ENCODE measurements around the gene ADAMTSL5. TPM values are rescaled to one million over a fixed set of nuclear protein-coding genes. Genes with fewer than 3 reads are reported as not detected.
A peak's percentile ranks its signal among the peaks of the same experiment; 100 is the strongest.

Gene ADAMTSL5
- total RNA-seq, 1 experiment from 2014 or later = 2.6 TPM

DNA sequence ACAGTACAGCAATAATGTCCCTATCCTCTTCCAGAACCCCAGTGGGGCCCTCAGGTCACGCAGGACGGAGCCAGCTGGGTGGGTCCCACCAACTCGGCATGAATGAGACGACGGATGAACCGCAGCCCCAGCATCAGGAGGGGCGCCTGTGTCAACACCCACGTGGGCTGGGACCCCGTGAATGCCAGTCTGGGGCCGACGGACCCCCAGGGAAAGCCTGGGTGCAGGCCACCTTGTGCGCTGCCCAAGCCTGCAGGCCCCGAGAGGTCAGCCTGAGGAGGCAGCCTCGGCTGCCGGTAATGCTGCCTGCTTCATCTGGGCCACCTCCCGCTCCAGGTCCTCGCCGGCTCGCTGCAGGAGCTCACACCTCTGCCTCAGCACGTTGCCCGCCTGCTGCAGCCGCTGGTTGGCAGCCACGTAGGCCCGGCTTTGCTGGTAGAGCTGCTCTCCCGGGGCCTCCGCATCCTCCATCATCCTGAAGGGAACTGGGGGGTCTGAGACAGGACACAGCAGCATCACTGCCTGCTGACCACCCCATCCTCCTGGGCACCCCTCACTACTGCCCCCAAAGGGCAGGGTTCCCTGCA, 38.0 kb downstream of the ADAMTSL5 start:
- DNase-seq = peak; percentile 36
- Histone ChIP-seq H3K9me2 (replicated peaks; ENCODE audit: insufficient read depth, low read length) (no peaks in the 10 kb centered on the region), H4K20me1 (ENCODE audit: insufficient read depth, low read depth, low read length) (peaks cover 54% of the 10 kb centered on the region; the same call in 1 of the 2 replicates), H3K9me3 (ENCODE audit: low read length) (no peaks in the 10 kb centered on the region), H3K79me2 (ENCODE audit: low read length) (peaks cover 15% of the 10 kb centered on the region), H3K36me3 (ENCODE audit: insufficient read depth, low read length) (peaks cover 4% of the 10 kb centered on the region; the same call in 1 of the 2 replicates), H3K4me1 (ENCODE audit: low read length) (peaks cover 28% of the 10 kb centered on the region), H3K9ac (ENCODE audit: low read length) (no peak overlapping the region), H3K27me3 (ENCODE audit: low read length) (no peaks in the 10 kb centered on the region), H3K4me2 (ENCODE audit: low read depth, low read length, poor library complexity, severe bottlenecking) (no peak overlapping the region), H3K27ac (ENCODE audit: low read length) (no peak overlapping the region), H3K4me3 (ENCODE audit: low read length) (no peak overlapping the region), H2AFZ (ENCODE audit: low read length) (no peak overlapping the region)

DNA sequence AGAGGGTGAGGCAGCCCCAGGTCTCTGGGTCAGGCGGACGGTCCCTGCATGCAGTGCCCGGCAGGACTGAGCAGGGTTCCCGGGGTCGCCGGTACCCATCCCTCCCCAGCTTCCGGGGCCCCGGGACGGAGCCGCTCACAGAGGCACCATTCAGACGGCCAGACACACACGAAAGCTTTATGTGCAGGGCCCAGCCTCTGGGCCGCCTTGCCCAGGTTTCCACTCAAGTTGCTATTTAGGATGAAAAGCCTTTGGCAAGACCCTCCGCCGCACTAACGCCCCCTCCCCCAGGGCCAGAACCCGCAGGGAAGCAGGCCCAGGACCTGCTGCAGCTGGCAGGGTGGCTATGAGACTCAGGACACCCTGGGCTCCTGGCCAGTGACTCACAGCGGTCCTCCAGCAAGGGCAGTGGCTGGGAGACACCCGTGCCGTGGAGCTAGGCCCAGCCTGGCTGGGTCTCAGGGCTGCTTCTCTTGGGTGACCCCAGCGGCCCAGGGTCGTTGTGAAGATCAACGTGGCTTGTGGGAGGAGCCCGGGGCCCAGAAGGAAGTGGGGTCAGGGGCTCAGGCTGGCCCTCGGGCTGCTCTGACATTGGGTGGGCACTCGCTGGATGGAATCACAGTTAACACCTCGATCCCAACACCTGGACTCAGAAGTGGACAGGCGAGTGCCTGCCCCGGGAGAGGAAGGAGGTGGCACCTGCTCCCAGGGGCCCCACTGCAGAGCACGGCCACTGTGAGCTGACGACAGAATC, 38.6 kb downstream of the ADAMTSL5 start:
- Histone ChIP-seq H3K36me3 (ENCODE audit: insufficient read depth, low read length) (peaks cover 4% of the 10 kb centered on the region; the same call in 1 of the 2 replicates), H3K4me2 (ENCODE audit: low read depth, low read length, poor library complexity, severe bottlenecking) (no peak overlapping the region), H3K4me3 (ENCODE audit: low read length) (no peak overlapping the region), H3K27me3 (ENCODE audit: low read length) (no peaks in the 10 kb centered on the region), H3K9me2 (replicated peaks; ENCODE audit: insufficient read depth, low read length) (no peaks in the 10 kb centered on the region), H3K79me2 (ENCODE audit: low read length) (peaks cover 15% of the 10 kb centered on the region), H3K9me3 (ENCODE audit: low read length) (no peaks in the 10 kb centered on the region), H4K20me1 (ENCODE audit: insufficient read depth, low read depth, low read length) (peaks cover 56% of the 10 kb centered on the region; the same call in 1 of the 2 replicates), H3K9ac (ENCODE audit: low read length) (no peak overlapping the region), H3K4me1 (ENCODE audit: low read length) (peaks cover 25% of the 10 kb centered on the region), H3K27ac (ENCODE audit: low read length) (no peak overlapping the region), H2AFZ (ENCODE audit: low read length) (no peak overlapping the region)
- no peak for DNase-seq

DNA sequence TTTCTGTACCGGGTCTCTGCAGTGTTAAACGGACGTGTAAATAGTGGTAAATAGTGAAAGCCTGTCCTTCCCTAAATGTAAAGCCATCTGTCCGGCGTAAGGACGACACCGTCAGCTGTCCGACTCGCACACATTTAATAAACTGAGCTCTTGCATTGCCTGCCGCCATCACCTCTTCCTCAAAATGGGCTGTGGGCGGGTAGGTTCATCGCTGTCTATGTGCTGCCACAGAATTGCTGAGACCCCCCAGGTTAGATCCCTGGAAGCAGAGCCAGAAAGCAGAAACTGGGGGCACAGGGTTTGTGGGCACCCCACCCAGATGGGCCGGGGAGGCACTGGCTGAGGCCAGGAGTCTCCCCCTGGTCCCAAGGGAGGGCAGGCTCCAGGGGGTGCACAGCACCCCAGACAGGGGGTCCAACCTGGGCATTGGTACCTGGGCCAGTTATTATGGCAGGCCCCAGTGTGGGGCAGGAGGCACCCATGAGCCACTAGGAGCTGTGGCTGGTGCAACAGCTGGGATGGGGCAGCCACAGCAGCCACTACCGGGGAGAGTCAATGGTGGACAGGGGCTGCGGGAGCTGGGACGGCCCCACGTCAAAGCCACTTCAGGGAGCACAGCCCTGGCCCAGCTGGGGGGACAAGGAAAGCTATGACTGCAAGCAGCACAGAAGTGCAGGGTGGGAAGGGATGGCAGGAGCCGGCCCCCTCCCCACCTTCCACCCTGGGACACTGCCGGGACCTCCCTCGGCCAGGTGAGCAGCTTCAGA, 39.6 kb downstream of the ADAMTSL5 start:
- Histone ChIP-seq H3K36me3 (ENCODE audit: insufficient read depth, low read length) (peaks cover 4% of the 10 kb centered on the region; the same call in 1 of the 2 replicates), H3K79me2 (ENCODE audit: low read length) (peaks cover 10% of the 10 kb centered on the region), H3K9me3 (ENCODE audit: low read length) (no peaks in the 10 kb centered on the region), H3K27ac (ENCODE audit: low read length) (no peak overlapping the region), H3K4me2 (ENCODE audit: low read depth, low read length, poor library complexity, severe bottlenecking) (no peak overlapping the region), H3K27me3 (ENCODE audit: low read length) (no peaks in the 10 kb centered on the region), H2AFZ (ENCODE audit: low read length) (no peak overlapping the region), H4K20me1 (ENCODE audit: insufficient read depth, low read depth, low read length) (peaks cover 56% of the 10 kb centered on the region; the same call in 1 of the 2 replicates), H3K4me3 (ENCODE audit: low read length) (no peak overlapping the region), H3K4me1 (ENCODE audit: low read length) (peaks cover 27% of the 10 kb centered on the region), H3K9me2 (replicated peaks; ENCODE audit: insufficient read depth, low read length) (no peaks in the 10 kb centered on the region), H3K9ac (ENCODE audit: low read length) (no peak overlapping the region)
- no peak for DNase-seq

DNA sequence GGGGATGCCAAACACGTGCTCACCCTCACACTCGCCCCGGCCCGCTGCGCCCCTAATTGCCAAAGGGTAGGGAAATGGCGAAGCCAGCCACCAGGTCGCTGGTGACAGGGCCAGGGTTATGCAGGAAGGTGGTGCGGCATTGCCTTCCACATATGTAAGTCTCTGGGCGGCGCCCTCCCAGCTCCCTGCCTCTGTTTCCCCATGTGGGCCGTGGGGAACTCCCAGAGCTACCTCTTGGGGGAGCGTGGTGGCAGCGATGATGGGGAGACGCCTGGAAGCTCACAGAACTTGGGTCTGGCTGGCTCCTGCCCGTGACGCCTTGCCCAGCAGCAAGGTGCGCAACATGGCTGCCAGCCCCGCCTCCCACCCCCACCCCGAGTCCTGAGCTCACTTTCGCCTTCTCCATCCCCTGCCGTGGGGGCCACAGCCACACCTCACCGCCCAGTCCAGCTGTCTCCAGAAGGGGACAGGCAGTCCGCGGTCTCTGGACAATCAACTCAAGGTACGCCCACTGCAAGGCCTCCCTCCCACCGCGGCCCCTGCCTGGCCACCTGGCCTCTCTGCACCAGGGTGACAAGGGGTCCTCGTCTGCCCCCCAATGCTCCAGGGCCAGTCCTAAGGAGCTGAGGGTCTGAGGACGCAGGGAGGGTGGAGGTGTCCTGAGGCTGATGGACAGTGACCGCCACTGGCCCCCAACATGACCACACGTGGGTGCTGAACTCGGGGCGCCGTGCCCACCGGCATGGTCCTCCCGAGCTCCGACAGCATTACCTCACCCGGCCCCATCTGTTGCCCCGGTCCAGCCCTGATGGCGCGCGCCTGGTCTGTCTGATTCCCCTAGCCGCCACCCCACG, 40.4 kb downstream of the ADAMTSL5 start:
- Histone ChIP-seq H3K36me3 (ENCODE audit: insufficient read depth, low read length) (peaks cover 4% of the 10 kb centered on the region; the same call in 1 of the 2 replicates), H3K79me2 (ENCODE audit: low read length) (peaks cover 3% of the 10 kb centered on the region), H3K9me2 (replicated peaks; ENCODE audit: insufficient read depth, low read length) (no peaks in the 10 kb centered on the region), H3K4me3 (ENCODE audit: low read length) (no peak overlapping the region), H3K9me3 (ENCODE audit: low read length) (no peaks in the 10 kb centered on the region), H3K4me2 (ENCODE audit: low read depth, low read length, poor library complexity, severe bottlenecking) (no peak overlapping the region), H2AFZ (ENCODE audit: low read length) (no peak overlapping the region), H4K20me1 (ENCODE audit: insufficient read depth, low read depth, low read length) (peaks cover 55% of the 10 kb centered on the region; the same call in 1 of the 2 replicates), H3K27ac (ENCODE audit: low read length) (no peak overlapping the region), H3K9ac (ENCODE audit: low read length) (no peak overlapping the region), H3K4me1 (ENCODE audit: low read length) (peaks cover 24% of the 10 kb centered on the region), H3K27me3 (ENCODE audit: low read length) (no peaks in the 10 kb centered on the region)
- no peak for DNase-seq

DNA sequence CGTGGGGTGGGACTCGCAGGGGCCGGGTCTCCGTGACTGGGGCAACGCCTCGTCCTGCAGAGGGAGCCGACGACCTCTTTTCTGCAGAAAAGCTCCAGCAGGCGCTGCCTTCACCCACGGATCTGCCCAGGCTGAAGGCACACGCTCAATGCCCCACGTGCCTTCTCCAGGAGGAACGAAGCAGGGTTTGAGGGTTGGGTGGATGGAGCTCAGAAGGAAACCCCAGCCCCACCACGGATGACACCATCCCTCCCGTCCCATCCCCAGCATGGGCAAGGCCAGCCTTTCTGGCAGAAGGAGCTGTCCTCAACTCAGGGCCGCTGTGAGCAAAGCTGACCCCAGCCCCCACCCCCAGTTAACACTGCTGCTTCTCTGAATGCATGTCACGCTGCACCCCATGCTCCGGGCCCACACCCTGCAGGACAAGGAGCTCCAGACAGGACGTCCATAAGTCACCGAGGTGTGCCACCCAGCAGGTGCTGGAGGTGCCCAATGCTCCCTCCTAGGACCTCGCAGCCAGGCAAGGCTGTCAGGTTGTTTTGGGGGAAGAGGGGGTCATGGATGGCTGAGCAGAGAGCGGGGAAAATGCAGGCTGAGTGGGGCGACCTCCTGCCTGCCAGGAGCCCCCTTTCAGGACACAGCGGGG, 41.2 kb downstream of the ADAMTSL5 start:
- Histone ChIP-seq H3K9me3 (ENCODE audit: low read length) (no peaks in the 10 kb centered on the region), H4K20me1 (ENCODE audit: insufficient read depth, low read depth, low read length) (peaks cover 51% of the 10 kb centered on the region; the same call in 1 of the 2 replicates), H3K4me2 (ENCODE audit: low read depth, low read length, poor library complexity, severe bottlenecking) (no peak overlapping the region), H3K9me2 (replicated peaks; ENCODE audit: insufficient read depth, low read length) (no peaks in the 10 kb centered on the region), H3K4me1 (ENCODE audit: low read length) (peaks cover 21% of the 10 kb centered on the region), H3K79me2 (ENCODE audit: low read length) (no peaks in the 10 kb centered on the region), H3K27me3 (ENCODE audit: low read length) (no peaks in the 10 kb centered on the region), H3K27ac (ENCODE audit: low read length) (no peak overlapping the region), H2AFZ (ENCODE audit: low read length) (no peak overlapping the region), H3K9ac (ENCODE audit: low read length) (0 out of 2 replicates have a peak overlapping the region, but pooled peaks have one; percentile 8), H3K4me3 (ENCODE audit: low read length) (no peak overlapping the region), H3K36me3 (ENCODE audit: insufficient read depth, low read length) (no peaks in the 10 kb centered on the region)
- DNase-seq = peak; percentile 65

DNA sequence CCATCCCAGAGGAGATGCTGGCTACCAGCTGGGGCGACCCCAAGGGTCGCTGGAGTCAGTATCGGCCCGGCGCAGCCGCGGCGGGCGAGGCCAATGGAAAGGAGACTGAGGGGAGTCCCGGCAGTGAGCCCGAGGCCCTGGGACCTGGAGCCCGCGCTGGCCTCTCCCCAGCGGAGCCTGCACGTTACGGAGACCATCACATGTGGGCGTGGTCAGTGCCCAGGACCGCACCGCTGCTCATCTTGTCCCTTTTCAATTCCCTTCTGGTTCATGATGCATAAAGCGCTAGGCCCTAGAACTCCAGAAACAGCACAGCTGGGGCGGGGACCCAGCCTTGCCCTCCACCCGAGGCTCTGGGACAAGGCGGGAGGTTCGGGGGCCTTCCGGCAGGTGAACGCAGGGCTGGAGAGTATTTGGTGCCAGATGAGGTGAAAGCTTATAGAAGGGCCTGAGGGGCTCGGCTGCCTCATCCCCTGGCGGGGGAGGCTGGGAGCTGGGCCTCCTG, 41.8 kb downstream of the ADAMTSL5 start:
- H3K4me2 ChIP-seq (ENCODE audit: low read depth, low read length, poor library complexity, severe bottlenecking) = no peak overlapping the region
- H3K9ac ChIP-seq (ENCODE audit: low read length) = no peak overlapping the region
- H3K27me3 ChIP-seq (ENCODE audit: low read length) = no peaks in the 10 kb centered on the region
- peaks cover 21% of the 10 kb centered on the region for H3K4me1 ChIP-seq (ENCODE audit: low read length)
- no peaks in the 10 kb centered on the region for H3K79me2 ChIP-seq (ENCODE audit: low read length)
- no peak overlapping the region for H2AFZ ChIP-seq (ENCODE audit: low read length)
- no peaks in the 10 kb centered on the region for H3K36me3 ChIP-seq (ENCODE audit: insufficient read depth, low read length)
- H3K27ac ChIP-seq (ENCODE audit: low read length) = no peak overlapping the region
- no peak for DNase-seq
- no peaks in the 10 kb centered on the region for H3K9me2 ChIP-seq (replicated peaks; ENCODE audit: insufficient read depth, low read length)
- no peak overlapping the region for H3K4me3 ChIP-seq (ENCODE audit: low read length)
- peaks cover 45% of the 10 kb centered on the region; the same call in 1 of the 2 replicates for H4K20me1 ChIP-seq (ENCODE audit: insufficient read depth, low read depth, low read length)
- H3K9me3 ChIP-seq (ENCODE audit: low read length) = no peaks in the 10 kb centered on the region

DNA sequence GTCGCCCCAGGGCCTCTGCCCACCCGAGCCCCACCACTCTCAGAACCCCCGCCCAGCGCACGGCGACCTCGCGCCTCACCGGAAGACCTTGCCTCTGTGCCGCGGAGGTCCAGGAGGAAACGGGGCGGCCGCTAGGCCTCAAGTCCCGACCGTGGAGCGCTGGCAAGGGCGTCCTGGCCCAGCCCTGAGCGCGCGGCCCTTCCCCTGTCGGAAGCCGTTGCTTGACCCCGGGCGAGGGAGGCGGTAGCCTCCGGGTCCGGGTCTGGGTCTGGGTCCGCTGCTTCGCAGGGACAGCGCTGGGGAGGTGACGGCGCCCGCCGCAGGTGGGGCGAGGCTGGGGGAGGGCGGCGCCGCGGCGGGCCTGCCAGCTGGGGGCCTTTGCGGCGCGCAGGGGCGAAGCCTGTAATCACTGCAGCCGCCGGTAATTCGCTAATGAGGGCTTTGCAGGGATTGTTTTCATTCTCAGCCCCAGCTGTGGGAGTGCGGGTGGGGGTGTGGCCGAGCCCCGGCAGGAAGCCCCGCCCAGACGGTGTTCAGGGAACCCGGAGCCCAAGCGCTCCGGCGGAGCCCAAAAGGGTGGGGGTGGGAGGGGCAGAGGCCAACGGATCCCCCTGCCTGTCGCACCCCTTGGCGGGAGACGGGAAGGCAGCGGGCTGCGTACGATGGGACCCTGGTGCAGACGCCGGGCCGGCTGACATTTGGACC, 42.4 kb downstream of the ADAMTSL5 start:
- no peak overlapping the region for H2AFZ ChIP-seq (ENCODE audit: low read length)
- H3K4me1 ChIP-seq (ENCODE audit: low read length) = peaks cover 21% of the 10 kb centered on the region
- DNase-seq = peak; percentile 82

More for the DNA sequence above, 42.4 kb downstream of the ADAMTSL5 start:
- Histone ChIP-seq H3K27me3 (ENCODE audit: low read length) (no peaks in the 10 kb centered on the region), H3K79me2 (ENCODE audit: low read length) (no peaks in the 10 kb centered on the region), H3K9me2 (replicated peaks; ENCODE audit: insufficient read depth, low read length) (no peaks in the 10 kb centered on the region), H4K20me1 (ENCODE audit: insufficient read depth, low read depth, low read length) (peaks cover 44% of the 10 kb centered on the region; the same call in 1 of the 2 replicates), H3K4me3 (ENCODE audit: low read length) (no peak overlapping the region), H3K9ac (ENCODE audit: low read length) (no peak overlapping the region), H3K27ac (ENCODE audit: low read length) (no peak overlapping the region), H3K36me3 (ENCODE audit: insufficient read depth, low read length) (no peaks in the 10 kb centered on the region), H3K9me3 (ENCODE audit: low read length) (no peaks in the 10 kb centered on the region), H3K4me2 (ENCODE audit: low read depth, low read length, poor library complexity, severe bottlenecking) (no peak overlapping the region)
